Stomach (tissue), 9 donors: Measurements from ENCODE around the gene IPO5. TPM values are rescaled to one million over a fixed set of nuclear protein-coding genes. Genes with fewer than 3 reads are reported as not detected.

Experiments used
- DNase-seq, 2 donors: peaks; one replicate each; pipeline versions ENCODE4 v3.0.0 to v3.0.0-alpha.2; 2013 to 2019
- H3K27ac ChIP-seq, 5 donors: fragments of 200-600 bp in 4 of 5; sonication (generic) in 4 of 5; one replicate each; pipeline ENCODE4 v1.5.1; 2013 to 2019; ENCODE audit warnings: mild to moderate bottlenecking in 1 of 5, moderate library complexity in 1 of 5
- H3K27me3 ChIP-seq, 3 donors: fragments of 200-600 bp; sonication (generic); one replicate each; pipeline ENCODE4 v1.5.1; 2017 to 2019; ENCODE audit warnings: mixed run types in 1 of 3
- H3K36me3 ChIP-seq, 4 donors: fragments of 200-600 bp; sonication (generic); 1 replicate in 3 of 4; 2 replicates in 1 of 4; pipeline ENCODE4 v1.5.1; 2016 to 2019
- H3K4me1 ChIP-seq, 4 donors: fragments of 200-600 bp; sonication (generic); one replicate each; pipeline ENCODE4 v1.5.1; 2016 to 2019
- H3K4me3 ChIP-seq, 4 donors: fragments of 200-600 bp; sonication (generic) in 3 of 4; one replicate each; pipeline ENCODE4 v1.5.1; 2016 to 2019; ENCODE audit warnings: mild to moderate bottlenecking in 1 of 4
- H3K9me3 ChIP-seq, 4 donors: fragments of 200-600 bp; sonication (generic); one replicate each; pipeline ENCODE4 v1.5.1; 2016 to 2019
- EP300 ChIP-seq: sonication (generic); formaldehyde crosslinking; IDR thresholded peaks from one replicate; pipeline ENCODE4 v1.6.1; 2017; ENCODE audit warnings: antibody characterized with exemption
- POLR2A ChIP-seq, 4 donors: fragments of 450-650 bp; IDR thresholded peaks; one replicate each; pipeline ENCODE4 v1.6.1; 2016; ENCODE audit warnings: antibody characterized with exemption in 4 of 4, control low read depth in 2 of 4, mild to moderate bottlenecking in 1 of 4, moderate library complexity in 1 of 4
- POLR2AphosphoS5 ChIP-seq, 3 donors: sonication (generic); formaldehyde crosslinking; IDR thresholded peaks; one replicate each; pipeline ENCODE4 v1.6.1; 2016; ENCODE audit warnings: antibody characterized with exemption in 3 of 3
- WGBS, 5 donors: extraction: QIAGEN DNeasy Blood & Tissue Kit in 3 of 5; methylation state at CpG; one replicate each; pipeline versions ENCODE4 v1.1.5 to v1.1.7; 2013 to 2018; 5-methylcytosine and 5-hydroxymethylcytosine counted together
- intact Hi-C: fragments of 100-400 bp; cut with DNase I; formaldehyde crosslinking; loops from one replicate; pipeline ENCODE4 v1.15.1; 2023; ENCODE audit warnings: low total_unique reads
- polyA plus RNA-seq, 3 donors: library from polyadenylated mRNA; stranded (reverse); fragments of 200-250 nt; gene quantifications; one replicate each; pipeline ENCODE4 v1.2.3, GENCODE V29; 2013
- total RNA-seq, 5 donors: library from RNA; depleted of rRNA; stranded (reverse); fragments of >200 nt; gene quantifications; one replicate each; pipeline versions ENCODE4 v1.1.0 to v1.2.3, GENCODE V29; 2014 to 2016
- TF ChIP-seq, protein P1 (sequence below), 7 experiments: fragments of 450-650 bp in 4 of 7; fragments of 200-600 bp in 3 of 7; sonication (generic) in 3 of 7; IDR thresholded peaks; one replicate each; pipeline ENCODE4 v1.5.1; 2016 to 2019; ENCODE audit warnings: antibody characterized with exemption in 7 of 7, control low read depth in 2 of 7, mild to moderate bottlenecking in 1 of 7
- donor health status: healthy with polysubstance abuse.
- donor health status: Bipolar disorder and iron deficiency.
- donor health status: healthy.

The IPO5 gene
- total and polyA plus RNA-seq, 8 donors: 24.7 to 236 (median 60.1) TPM

GRCh38 chr13:97911311-97912138 lies 42.0 kb upstream of the IPO5 start:
- 47 to 56% (median 50%) methylated on average over 7 of the region's 7 CpGs for WGBS, 5 donors

DNA sequence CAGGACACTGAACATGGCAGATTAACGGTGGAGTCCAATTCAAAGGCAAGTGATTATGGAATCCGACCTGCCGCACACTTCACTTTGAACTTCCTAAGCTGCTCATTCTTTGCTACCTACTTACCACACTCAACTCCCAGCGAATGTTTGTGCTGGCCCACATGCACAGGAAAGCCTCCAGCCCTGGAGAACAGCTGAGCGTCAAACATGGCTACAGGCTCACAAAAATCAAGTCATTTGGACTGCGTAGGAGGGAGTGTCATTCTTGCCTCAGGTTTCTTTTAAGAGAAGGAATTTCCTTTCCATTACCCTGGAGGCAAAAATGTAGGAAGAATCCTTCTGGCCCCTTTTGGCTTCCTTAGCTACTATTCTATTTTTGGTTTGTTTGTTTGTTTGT lies 41.3 kb upstream of the IPO5 start:
- intact Hi-C loops: no loop called here
- no peak for DNase-seq
- Histone ChIP-seq H3K27ac (no peak overlapping the region), H3K4me1 (no peaks in the 10 kb centered on the region), H3K4me3 (no peak overlapping the region), H3K9me3 (peaks cover 0 to 11% (median 0%) of the 10 kb centered on the region in 4 donors), H3K36me3 (no peaks in the 10 kb centered on the region), H3K27me3 (no peaks in the 10 kb centered on the region)
- WGBS, 5 donors: 74 to 93% (median 80%) methylated on average over 6 of the region's 6 CpGs
- TF ChIP-seq POLR2A (IDR thresholded peaks at IDR 0.05) (no peak), EP300 (no peak), POLR2AphosphoS5 (IDR thresholded peaks at IDR 0.05) (no peak)
- TF ChIP-seq, protein P1, sequence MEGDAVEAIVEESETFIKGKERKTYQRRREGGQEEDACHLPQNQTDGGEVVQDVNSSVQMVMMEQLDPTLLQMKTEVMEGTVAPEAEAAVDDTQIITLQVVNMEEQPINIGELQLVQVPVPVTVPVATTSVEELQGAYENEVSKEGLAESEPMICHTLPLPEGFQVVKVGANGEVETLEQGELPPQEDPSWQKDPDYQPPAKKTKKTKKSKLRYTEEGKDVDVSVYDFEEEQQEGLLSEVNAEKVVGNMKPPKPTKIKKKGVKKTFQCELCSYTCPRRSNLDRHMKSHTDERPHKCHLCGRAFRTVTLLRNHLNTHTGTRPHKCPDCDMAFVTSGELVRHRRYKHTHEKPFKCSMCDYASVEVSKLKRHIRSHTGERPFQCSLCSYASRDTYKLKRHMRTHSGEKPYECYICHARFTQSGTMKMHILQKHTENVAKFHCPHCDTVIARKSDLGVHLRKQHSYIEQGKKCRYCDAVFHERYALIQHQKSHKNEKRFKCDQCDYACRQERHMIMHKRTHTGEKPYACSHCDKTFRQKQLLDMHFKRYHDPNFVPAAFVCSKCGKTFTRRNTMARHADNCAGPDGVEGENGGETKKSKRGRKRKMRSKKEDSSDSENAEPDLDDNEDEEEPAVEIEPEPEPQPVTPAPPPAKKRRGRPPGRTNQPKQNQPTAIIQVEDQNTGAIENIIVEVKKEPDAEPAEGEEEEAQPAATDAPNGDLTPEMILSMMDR (IDR thresholded peaks at IDR 0.05): no peak

More at GRCh38 chr13:97911311-97912138, 42.0 kb upstream of the IPO5 start:
- TF ChIP-seq EP300: no peak
- TF ChIP-seq POLR2AphosphoS5 (IDR thresholded peaks at IDR 0.05): no peak
- TF ChIP-seq, protein P1 (IDR thresholded peaks at IDR 0.05): no peak
- no peak for TF ChIP-seq POLR2A (IDR thresholded peaks at IDR 0.05)
- no peaks in the 10 kb centered on the region for H3K36me3 ChIP-seq
- H3K4me1 ChIP-seq: no peaks in the 10 kb centered on the region
- no peaks in the 10 kb centered on the region for H3K27me3 ChIP-seq
- intact Hi-C loops: no loop called here
- no peak for DNase-seq
- H3K4me3 ChIP-seq: no peak overlapping the region
- H3K9me3 ChIP-seq: peaks cover 0 to 11% (median 0%) of the 10 kb centered on the region in 4 donors
- no peak overlapping the region for H3K27ac ChIP-seq

GRCh38 chr13:97913206-97913605 lies 40.3 kb upstream of the IPO5 start:
- Histone ChIP-seq H3K9me3 (peaks cover 0 to 11% (median 0%) of the 10 kb centered on the region in 4 donors), H3K4me1 (no peaks in the 10 kb centered on the region), H3K36me3 (no peaks in the 10 kb centered on the region), H3K27ac (no peak overlapping the region), H3K4me3 (no peak overlapping the region), H3K27me3 (no peaks in the 10 kb centered on the region)
- no peak for DNase-seq
- TF ChIP-seq EP300: no peak
- no peak for TF ChIP-seq POLR2AphosphoS5 (IDR thresholded peaks at IDR 0.05)
- TF ChIP-seq POLR2A (IDR thresholded peaks at IDR 0.05): no peak
- whole genome bisulfite sequencing, 5 donors: 79 to 96% (median 86%) methylated on average over 2 of the region's 2 CpGs
- intact Hi-C loops: no loop called here

DNA sequence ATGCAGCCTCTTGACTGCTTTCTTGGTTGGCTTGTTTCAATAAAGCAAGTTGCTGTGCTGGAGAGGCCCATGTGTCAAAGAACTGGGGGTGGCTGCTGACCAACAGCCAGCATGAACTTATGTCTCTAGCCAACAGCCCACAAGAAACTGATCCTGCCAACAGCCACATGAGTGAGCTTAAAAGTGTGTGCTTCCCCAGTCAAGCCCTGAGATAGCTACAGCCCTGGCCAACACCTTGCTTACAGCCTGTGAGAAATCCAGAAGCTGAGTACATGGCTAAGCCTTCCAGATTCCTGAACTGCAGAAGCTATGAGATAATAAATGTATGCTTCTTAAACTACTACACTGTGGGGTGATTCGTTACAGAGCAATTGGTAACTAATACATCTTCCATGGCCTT lies 38.9 kb upstream of the IPO5 start:
- Histone ChIP-seq H3K9me3 (peaks cover 0 to 11% (median 0%) of the 10 kb centered on the region in 4 donors), H3K4me3 (no peak overlapping the region), H3K27ac (no peak overlapping the region), H3K4me1 (no peaks in the 10 kb centered on the region), H3K36me3 (no peaks in the 10 kb centered on the region), H3K27me3 (no peaks in the 10 kb centered on the region)
- intact Hi-C loops: no loop called here
- WGBS, 5 donors: 63 to 89% (median 76%) methylated on average over 1 of the region's 1 CpG
- TF ChIP-seq EP300 (no peak), POLR2A (IDR thresholded peaks at IDR 0.05) (no peak), POLR2AphosphoS5 (IDR thresholded peaks at IDR 0.05) (no peak)
- TF ChIP-seq, protein P1 (IDR thresholded peaks at IDR 0.05): no peak
- no peak for DNase-seq
